Neural progenitor cell (in vitro differentiated cells): ENCODE results near the gene TBC1D1.

ENCODE experiments used
- EZH2 ChIP-seq: fragments of 200-600 bp; sonication (generic); IDR thresholded peaks from 2 replicates; pipeline ENCODE4 v1.6.1; 2017; ENCODE audit warnings: antibody characterized with exemption, mild to moderate bottlenecking, moderate library complexity
- EZH2phosphoT487 ChIP-seq: fragments of 200-600 bp; sonication (generic); IDR thresholded peaks from 2 replicates; pipeline ENCODE4 v1.6.1; 2017; ENCODE audit warnings: antibody characterized with exemption
- TF ChIP-seq, protein P1 (sequence below): fragments of 200-600 bp; sonication (generic); IDR thresholded peaks from 2 replicates; pipeline ENCODE4 v1.5.1; 2017; ENCODE audit warnings: antibody characterized with exemption, mild to moderate bottlenecking

GRCh38 chr4:38094419-38094818 lies 203.5 kb downstream of the TBC1D1 start:
- TF ChIP-seq, protein P1, sequence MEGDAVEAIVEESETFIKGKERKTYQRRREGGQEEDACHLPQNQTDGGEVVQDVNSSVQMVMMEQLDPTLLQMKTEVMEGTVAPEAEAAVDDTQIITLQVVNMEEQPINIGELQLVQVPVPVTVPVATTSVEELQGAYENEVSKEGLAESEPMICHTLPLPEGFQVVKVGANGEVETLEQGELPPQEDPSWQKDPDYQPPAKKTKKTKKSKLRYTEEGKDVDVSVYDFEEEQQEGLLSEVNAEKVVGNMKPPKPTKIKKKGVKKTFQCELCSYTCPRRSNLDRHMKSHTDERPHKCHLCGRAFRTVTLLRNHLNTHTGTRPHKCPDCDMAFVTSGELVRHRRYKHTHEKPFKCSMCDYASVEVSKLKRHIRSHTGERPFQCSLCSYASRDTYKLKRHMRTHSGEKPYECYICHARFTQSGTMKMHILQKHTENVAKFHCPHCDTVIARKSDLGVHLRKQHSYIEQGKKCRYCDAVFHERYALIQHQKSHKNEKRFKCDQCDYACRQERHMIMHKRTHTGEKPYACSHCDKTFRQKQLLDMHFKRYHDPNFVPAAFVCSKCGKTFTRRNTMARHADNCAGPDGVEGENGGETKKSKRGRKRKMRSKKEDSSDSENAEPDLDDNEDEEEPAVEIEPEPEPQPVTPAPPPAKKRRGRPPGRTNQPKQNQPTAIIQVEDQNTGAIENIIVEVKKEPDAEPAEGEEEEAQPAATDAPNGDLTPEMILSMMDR: no peak
- no peak for TF ChIP-seq EZH2
- TF ChIP-seq EZH2phosphoT487: no peak
